Measurements from ENCODE around the gene RPL34.

DNA sequence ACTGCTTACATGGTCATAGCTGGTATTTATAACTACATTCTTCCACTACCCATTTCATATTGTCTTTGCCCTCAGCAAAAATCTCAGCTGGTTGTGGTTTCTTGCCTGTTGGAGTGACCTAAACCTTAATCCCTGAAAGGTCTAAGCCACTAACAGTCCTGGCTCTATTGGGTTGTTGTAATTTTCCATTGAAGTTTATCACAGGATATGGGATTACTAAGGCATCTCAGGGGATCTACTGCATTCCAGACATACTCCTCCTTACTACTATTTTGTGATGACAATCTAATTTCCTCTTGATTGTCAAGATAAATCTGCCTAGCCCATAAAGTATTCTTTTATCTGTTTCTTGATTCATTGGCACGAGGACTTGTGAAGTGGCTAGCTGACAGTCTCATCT, 23.9 kb downstream of the RPL34 start:
- TF ChIP-seq, protein P1, sequence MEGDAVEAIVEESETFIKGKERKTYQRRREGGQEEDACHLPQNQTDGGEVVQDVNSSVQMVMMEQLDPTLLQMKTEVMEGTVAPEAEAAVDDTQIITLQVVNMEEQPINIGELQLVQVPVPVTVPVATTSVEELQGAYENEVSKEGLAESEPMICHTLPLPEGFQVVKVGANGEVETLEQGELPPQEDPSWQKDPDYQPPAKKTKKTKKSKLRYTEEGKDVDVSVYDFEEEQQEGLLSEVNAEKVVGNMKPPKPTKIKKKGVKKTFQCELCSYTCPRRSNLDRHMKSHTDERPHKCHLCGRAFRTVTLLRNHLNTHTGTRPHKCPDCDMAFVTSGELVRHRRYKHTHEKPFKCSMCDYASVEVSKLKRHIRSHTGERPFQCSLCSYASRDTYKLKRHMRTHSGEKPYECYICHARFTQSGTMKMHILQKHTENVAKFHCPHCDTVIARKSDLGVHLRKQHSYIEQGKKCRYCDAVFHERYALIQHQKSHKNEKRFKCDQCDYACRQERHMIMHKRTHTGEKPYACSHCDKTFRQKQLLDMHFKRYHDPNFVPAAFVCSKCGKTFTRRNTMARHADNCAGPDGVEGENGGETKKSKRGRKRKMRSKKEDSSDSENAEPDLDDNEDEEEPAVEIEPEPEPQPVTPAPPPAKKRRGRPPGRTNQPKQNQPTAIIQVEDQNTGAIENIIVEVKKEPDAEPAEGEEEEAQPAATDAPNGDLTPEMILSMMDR (IDR thresholded peaks at IDR 0.05; ENCODE audit: low read depth, low read length, poor library complexity, severe bottlenecking) = no peak
- no peak for TF ChIP-seq EZH2phosphoT487 (IDR thresholded peaks at IDR 0.05; ENCODE audit: borderline replicate concordance, low read length)
